HEK293 (cell line): ENCODE results near the gene PHF21A.

Source experiments
- CTCF ChIA-PET: fragments of 350-600 bp; formaldehyde crosslinking; extraction: SDS; loops from one replicate; lab custom pipeline; 2021; ENCODE audit warnings: antibody characterized with exemption; lab: Yijun Ruan, JAX
- POLR2A ChIA-PET: fragments of 300-600 bp; formaldehyde crosslinking; extraction: SDS; loops from one replicate; lab custom pipeline; 2020; ENCODE audit warnings: antibody characterized with exemption, inconsistent platforms; lab: Yijun Ruan, JAX
- H3K27ac ChIP-seq: fragments of 200-500 bp; sonication (Bioruptor generic); 2 replicates; pipeline ENCODE4 v1.5.1; 2014; ENCODE audit warnings: low read depth, low read length, control low read depth, inconsistent platforms; ENCODE audit errors: extremely low read depth
- H3K36me3 ChIP-seq, 2 experiments: fragments of 200-500 bp in 1 of 2; sonication (Bioruptor generic) in 1 of 2; 1 replicate in 1 of 2; 2 replicates in 1 of 2; pipeline ENCODE4 v1.5.1; 2014 to 2017; ENCODE audit warnings: inconsistent platforms in 2 of 2, low read length in 2 of 2; ENCODE audit not compliant: control insufficient read depth in 2 of 2, insufficient read depth in 1 of 2
- H3K4me1 ChIP-seq: fragments of 200-500 bp; sonication (Bioruptor generic); 2 replicates; pipeline ENCODE4 v1.5.1; 2014; ENCODE audit warnings: mild to moderate bottlenecking, low read length, inconsistent platforms; ENCODE audit not compliant: control insufficient read depth, insufficient read depth
- H3K4me3 ChIP-seq: 2 replicates; pipeline ENCODE4 v1.5.1; 2011; ENCODE audit warnings: low read depth, mild to moderate bottlenecking, control low read depth, low read length, moderate library complexity
- H3K9me3 ChIP-seq: fragments of 200-500 bp; sonication (Bioruptor generic); 2 replicates; pipeline ENCODE4 v1.5.1; 2014; ENCODE audit warnings: low read depth, low read length, inconsistent platforms; ENCODE audit not compliant: control insufficient read depth, insufficient read depth
- BCL11A ChIP-seq: fragments of 450-650 bp; formaldehyde crosslinking; IDR thresholded peaks from 2 replicates; pipeline ENCODE4 v1.5.1; 2016; ENCODE audit warnings: low read depth, missing biosample characterization, missing genetic modification characterization
- HOXC10 ChIP-seq: sonication (generic); formaldehyde crosslinking; IDR thresholded peaks from 2 replicates; pipeline ENCODE4 v1.8.1; 2023; ENCODE audit warnings: mild to moderate bottlenecking, missing genetic modification reagents
- KLF9 ChIP-seq: fragments of 450-650 bp; formaldehyde crosslinking; IDR thresholded peaks from 2 replicates; pipeline ENCODE4 v1.5.1; 2016; ENCODE audit warnings: missing biosample characterization, missing genetic modification characterization, low read depth
- SP2 ChIP-seq: fragments of 450-650 bp; formaldehyde crosslinking; IDR thresholded peaks from 2 replicates; pipeline ENCODE4 v1.5.1; 2016; ENCODE audit warnings: missing biosample characterization, missing genetic modification characterization
- WT1 ChIP-seq: fragments of 450-650 bp; formaldehyde crosslinking; IDR thresholded peaks from 2 replicates; pipeline ENCODE4 v1.5.1; 2016; ENCODE audit warnings: missing biosample characterization, missing genetic modification characterization
- YY1 ChIP-seq: fragments of 450-650 bp; formaldehyde crosslinking; IDR thresholded peaks from 2 replicates; pipeline ENCODE4 v1.5.1; 2018; ENCODE audit warnings: missing biosample characterization, missing genetic modification characterization
- ZNF16 ChIP-seq: fragments of 450-650 bp; formaldehyde crosslinking; IDR thresholded peaks from 2 replicates; pipeline ENCODE4 v1.5.1; 2016; ENCODE audit warnings: low read depth, missing biosample characterization, missing genetic modification characterization
- ZNF19 ChIP-seq: fragments of 450-650 bp; formaldehyde crosslinking; IDR thresholded peaks from 2 replicates; pipeline ENCODE4; 2016; ENCODE audit warnings: missing biosample characterization, missing genetic modification characterization, low read depth
- ZNF274 ChIP-seq, 2 experiments: fragments of 200-500 bp in 1 of 2; fragments of 450-650 bp in 1 of 2; sonication (Bioruptor generic) in 1 of 2; formaldehyde crosslinking in 1 of 2; IDR thresholded peaks; 2 replicates each; pipeline versions ENCODE4 v1.5.1 to v1.6.1; 2014 to 2016; ENCODE audit warnings: borderline replicate concordance in 1 of 2, inconsistent platforms in 1 of 2, low read length in 1 of 2, missing biosample characterization in 1 of 2, missing genetic modification characterization in 1 of 2
- ZNF394 ChIP-seq: fragments of 450-650 bp; formaldehyde crosslinking; IDR thresholded peaks from 2 replicates; pipeline ENCODE4 v1.5.1; 2016; ENCODE audit warnings: missing biosample characterization, missing genetic modification characterization, mild to moderate bottlenecking, moderate library complexity, borderline replicate concordance
- ZNF404 ChIP-seq: fragments of 450-650 bp; formaldehyde crosslinking; IDR thresholded peaks from 2 replicates; pipeline ENCODE4 v1.5.1; 2017; ENCODE audit warnings: missing biosample characterization, missing genetic modification characterization
- ZNF510 ChIP-seq: fragments of 450-650 bp; formaldehyde crosslinking; IDR thresholded peaks from 2 replicates; pipeline ENCODE4 v1.5.1; 2018; ENCODE audit warnings: mild to moderate bottlenecking, missing genetic modification characterization, missing biosample characterization; ENCODE audit not compliant: insufficient replicate concordance
- ZNF514 ChIP-seq: fragments of 450-650 bp; formaldehyde crosslinking; IDR thresholded peaks from 2 replicates; pipeline ENCODE4 v1.5.1; 2016; ENCODE audit warnings: missing biosample characterization, missing genetic modification characterization
- ZNF529 ChIP-seq: fragments of 450-650 bp; formaldehyde crosslinking; IDR thresholded peaks from 2 replicates; pipeline ENCODE4 v1.5.1; 2017; ENCODE audit warnings: missing genetic modification characterization, missing biosample characterization; ENCODE audit not compliant: insufficient replicate concordance
- ZNF629 ChIP-seq: fragments of 450-650 bp; formaldehyde crosslinking; IDR thresholded peaks from 2 replicates; pipeline ENCODE4 v1.5.1; 2017; ENCODE audit warnings: missing biosample characterization, missing genetic modification characterization
- ZNF76 ChIP-seq: fragments of 450-650 bp; formaldehyde crosslinking; IDR thresholded peaks from 2 replicates; pipeline ENCODE4; 2016; ENCODE audit warnings: low read depth, missing biosample characterization, missing genetic modification characterization, borderline replicate concordance
- ZNF837 ChIP-seq: fragments of 450-650 bp; formaldehyde crosslinking; IDR thresholded peaks from 2 replicates; pipeline ENCODE4 v1.5.1; 2016; ENCODE audit warnings: missing biosample characterization, missing genetic modification characterization
- ZSCAN16 ChIP-seq: fragments of 450-650 bp; formaldehyde crosslinking; IDR thresholded peaks from 2 replicates; pipeline ENCODE4 v1.5.1; 2016; ENCODE audit warnings: missing biosample characterization, missing genetic modification characterization
- ZSCAN30 ChIP-seq: fragments of 450-650 bp; IDR thresholded peaks from 2 replicates; pipeline ENCODE4 v1.5.1; 2018; ENCODE audit warnings: missing biosample characterization, mild to moderate bottlenecking, missing genetic modification characterization, moderate library complexity
- ZXDB ChIP-seq: fragments of 450-650 bp; formaldehyde crosslinking; IDR thresholded peaks from 2 replicates; pipeline ENCODE4 v1.5.1; 2016; ENCODE audit warnings: missing biosample characterization, missing genetic modification characterization
- TF ChIP-seq, protein P1 (sequence below): fragments of 450-650 bp; formaldehyde crosslinking; IDR thresholded peaks from 2 replicates; pipeline ENCODE4 v1.5.1; 2016; ENCODE audit warnings: missing biosample characterization, missing genetic modification characterization, low read depth
- TF ChIP-seq, protein P2 (sequence below): fragments of 450-650 bp; formaldehyde crosslinking; IDR thresholded peaks from 2 replicates; pipeline ENCODE4 v1.5.1; 2016; ENCODE audit warnings: missing biosample characterization, missing genetic modification characterization
- TF ChIP-seq, protein P3 (sequence below): fragments of 450-650 bp; formaldehyde crosslinking; IDR thresholded peaks from 2 replicates; pipeline ENCODE4 v1.5.1; 2016; ENCODE audit warnings: missing biosample characterization, missing genetic modification characterization
- TF ChIP-seq, protein P4 (sequence below): fragments of 450-650 bp; formaldehyde crosslinking; IDR thresholded peaks from 2 replicates; pipeline ENCODE4 v1.5.1; 2016; ENCODE audit warnings: missing biosample characterization, missing genetic modification characterization
- TF ChIP-seq, protein P5 (sequence below): fragments of 450-650 bp; formaldehyde crosslinking; IDR thresholded peaks from 2 replicates; pipeline ENCODE4 v1.5.1; 2016; ENCODE audit warnings: missing biosample characterization, missing genetic modification characterization

The PHF21A gene

DNA sequence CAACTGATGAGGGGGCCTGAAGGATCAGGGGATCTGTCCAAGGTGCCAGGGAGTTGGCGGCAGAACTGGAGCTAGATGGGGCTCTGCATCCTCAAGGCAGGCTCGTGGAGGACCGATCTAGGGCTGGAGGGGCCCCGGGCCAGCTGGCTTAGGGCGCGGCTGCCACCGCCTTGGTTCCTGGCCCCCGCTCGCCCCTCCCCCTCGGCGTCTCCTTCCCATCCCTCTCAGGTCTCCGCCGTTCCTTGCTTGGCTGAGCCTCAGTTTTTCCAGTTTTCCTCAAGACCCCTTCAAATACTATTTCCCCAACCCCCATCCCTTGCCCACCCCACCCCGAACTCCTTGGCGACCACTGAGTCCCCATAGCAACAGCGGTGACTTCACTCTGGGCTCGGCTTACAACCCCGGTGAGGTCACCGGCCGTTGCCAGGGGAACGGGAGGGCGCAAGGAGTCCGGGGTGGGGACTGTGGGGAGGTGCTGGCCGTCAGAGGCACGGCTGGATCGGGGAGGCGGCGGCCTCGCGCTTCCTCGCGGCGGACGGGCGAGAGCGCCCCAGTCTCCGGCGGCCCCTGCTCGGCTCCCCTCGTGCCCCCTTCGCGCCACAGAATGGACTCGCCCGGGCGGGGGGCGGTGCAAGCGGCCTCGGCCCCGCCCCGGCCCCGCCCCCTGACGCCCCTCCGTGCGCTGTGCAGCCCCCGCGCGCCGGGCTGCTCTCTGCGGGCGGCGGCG is 221.6 kb downstream of the PHF21A start:
- ChIA-PET POLR2A (interaction anchor here (0.7 to 1.8 kb wide), 2 partner anchors 9 to 18 kb away, joined by 3 to 9 read pairs; partner anchors contain the start of gene PEX16), CTCF (interaction anchor here (0.6 to 2.3 kb wide), 3 partner anchors 27 to 410 kb away, joined by 3 to 19 read pairs (median 4); no protein-coding TSS in a partner anchor)
- H3K4me1 ChIP-seq: peaks cover 4% of the 10 kb centered on the region; the same call in 1 of the 2 replicates
- H3K27ac ChIP-seq: peak overlapping the region; percentile 56; the same call in 1 of the 2 replicates
- H3K4me3 ChIP-seq: peak overlapping the region; percentile 60
- H3K9me3 ChIP-seq: no peaks in the 10 kb centered on the region
- peaks cover 0 to 24% of the 10 kb centered on the region in 2 experiments; a peak in 1 of 3 replicates for H3K36me3 ChIP-seq
- no peak for TF ChIP-seq ZSCAN16
- TF ChIP-seq ZNF529 (tag by site-specific recombination): no peak
- no peak for TF ChIP-seq ZNF514 (tag by site-specific recombination)
- TF ChIP-seq ZNF19 (tag by site-specific recombination): no peak
- TF ChIP-seq ZSCAN30 (tag by site-specific recombination): peak; percentile 42; the same call in 1 of the 2 replicates
- TF ChIP-seq KLF9 (tag by site-specific recombination): no peak; the same call in 1 of the 2 replicates
- peak; percentile 84 for TF ChIP-seq ZNF629 (tag by site-specific recombination)
- TF ChIP-seq ZNF394 (tag by site-specific recombination): no peak
- TF ChIP-seq ZNF510 (tag by site-specific recombination): no peak
- TF ChIP-seq BCL11A (tag by site-specific recombination): no peak
- TF ChIP-seq SP2: peak; percentile 59
- no peak for TF ChIP-seq ZNF837 (tag by site-specific recombination)
- no peak for TF ChIP-seq YY1
- TF ChIP-seq WT1 (tag by site-specific recombination): no peak; the same call in 1 of the 2 replicates
- TF ChIP-seq, protein P1, sequence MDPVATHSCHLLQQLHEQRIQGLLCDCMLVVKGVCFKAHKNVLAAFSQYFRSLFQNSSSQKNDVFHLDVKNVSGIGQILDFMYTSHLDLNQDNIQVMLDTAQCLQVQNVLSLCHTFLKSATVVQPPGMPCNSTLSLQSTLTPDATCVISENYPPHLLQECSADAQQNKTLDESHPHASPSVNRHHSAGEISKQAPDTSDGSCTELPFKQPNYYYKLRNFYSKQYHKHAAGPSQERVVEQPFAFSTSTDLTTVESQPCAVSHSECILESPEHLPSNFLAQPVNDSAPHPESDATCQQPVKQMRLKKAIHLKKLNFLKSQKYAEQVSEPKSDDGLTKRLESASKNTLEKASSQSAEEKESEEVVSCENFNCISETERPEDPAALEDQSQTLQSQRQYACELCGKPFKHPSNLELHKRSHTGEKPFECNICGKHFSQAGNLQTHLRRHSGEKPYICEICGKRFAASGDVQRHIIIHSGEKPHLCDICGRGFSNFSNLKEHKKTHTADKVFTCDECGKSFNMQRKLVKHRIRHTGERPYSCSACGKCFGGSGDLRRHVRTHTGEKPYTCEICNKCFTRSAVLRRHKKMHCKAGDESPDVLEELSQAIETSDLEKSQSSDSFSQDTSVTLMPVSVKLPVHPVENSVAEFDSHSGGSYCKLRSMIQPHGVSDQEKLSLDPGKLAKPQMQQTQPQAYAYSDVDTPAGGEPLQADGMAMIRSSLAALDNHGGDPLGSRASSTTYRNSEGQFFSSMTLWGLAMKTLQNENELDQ (tag by site-specific recombination): no peak
- TF ChIP-seq ZNF16: no peak
- TF ChIP-seq, protein P2, sequence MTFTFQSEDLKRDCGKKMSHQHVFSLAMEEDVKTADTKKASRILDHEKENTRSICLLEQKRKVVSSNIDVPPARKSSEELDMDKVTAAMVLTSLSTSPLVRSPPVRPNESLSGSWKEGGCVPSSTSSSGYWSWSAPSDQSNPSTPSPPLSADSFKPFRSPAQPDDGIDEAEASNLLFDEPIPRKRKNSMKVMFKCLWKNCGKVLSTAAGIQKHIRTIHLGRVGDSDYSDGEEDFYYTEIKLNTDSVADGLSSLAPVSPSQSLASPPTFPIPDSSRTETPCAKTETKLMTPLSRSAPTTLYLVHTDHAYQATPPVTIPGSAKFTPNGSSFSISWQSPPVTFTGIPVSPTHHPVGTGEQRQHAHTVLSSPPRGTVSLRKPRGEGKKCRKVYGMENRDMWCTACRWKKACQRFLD (tag by site-specific recombination): no peak
- TF ChIP-seq ZNF274 (IDR thresholded peaks at IDR 0.05; ENCODE audit: low read length): no peak
- TF ChIP-seq ZNF274 (tag by site-specific recombination; IDR thresholded peaks at IDR 0.05; ENCODE audit: borderline replicate concordance): no peak
- TF ChIP-seq, protein P3, sequence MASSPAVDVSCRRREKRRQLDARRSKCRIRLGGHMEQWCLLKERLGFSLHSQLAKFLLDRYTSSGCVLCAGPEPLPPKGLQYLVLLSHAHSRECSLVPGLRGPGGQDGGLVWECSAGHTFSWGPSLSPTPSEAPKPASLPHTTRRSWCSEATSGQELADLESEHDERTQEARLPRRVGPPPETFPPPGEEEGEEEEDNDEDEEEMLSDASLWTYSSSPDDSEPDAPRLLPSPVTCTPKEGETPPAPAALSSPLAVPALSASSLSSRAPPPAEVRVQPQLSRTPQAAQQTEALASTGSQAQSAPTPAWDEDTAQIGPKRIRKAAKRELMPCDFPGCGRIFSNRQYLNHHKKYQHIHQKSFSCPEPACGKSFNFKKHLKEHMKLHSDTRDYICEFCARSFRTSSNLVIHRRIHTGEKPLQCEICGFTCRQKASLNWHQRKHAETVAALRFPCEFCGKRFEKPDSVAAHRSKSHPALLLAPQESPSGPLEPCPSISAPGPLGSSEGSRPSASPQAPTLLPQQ (tag by site-specific recombination): no peak
- TF ChIP-seq, protein P4, sequence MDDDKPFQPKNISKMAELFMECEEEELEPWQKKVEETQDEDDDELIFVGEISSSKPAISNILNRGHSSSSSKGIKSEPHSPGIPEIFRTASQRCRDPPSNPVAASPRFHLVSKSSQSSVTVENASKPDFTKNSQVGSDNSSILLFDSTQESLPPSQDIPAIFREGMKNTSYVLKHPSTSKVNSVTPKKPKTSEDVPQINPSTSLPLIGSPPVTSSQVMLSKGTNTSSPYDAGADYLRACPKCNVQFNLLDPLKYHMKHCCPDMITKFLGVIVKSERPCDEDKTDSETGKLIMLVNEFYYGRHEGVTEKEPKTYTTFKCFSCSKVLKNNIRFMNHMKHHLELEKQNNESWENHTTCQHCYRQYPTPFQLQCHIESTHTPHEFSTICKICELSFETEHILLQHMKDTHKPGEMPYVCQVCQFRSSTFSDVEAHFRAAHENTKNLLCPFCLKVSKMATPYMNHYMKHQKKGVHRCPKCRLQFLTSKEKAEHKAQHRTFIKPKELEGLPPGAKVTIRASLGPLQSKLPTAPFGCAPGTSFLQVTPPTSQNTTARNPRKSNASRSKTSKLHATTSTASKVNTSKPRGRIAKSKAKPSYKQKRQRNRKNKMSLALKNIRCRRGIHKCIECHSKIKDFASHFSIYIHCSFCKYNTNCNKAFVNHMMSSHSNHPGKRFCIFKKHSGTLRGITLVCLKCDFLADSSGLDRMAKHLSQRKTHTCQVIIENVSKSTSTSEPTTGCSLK (tag by site-specific recombination): no peak
- no peak for TF ChIP-seq HOXC10 (CRISPR knock-in tag)
- TF ChIP-seq ZXDB (tag by site-specific recombination): peak; percentile 90
- TF ChIP-seq, protein P5, sequence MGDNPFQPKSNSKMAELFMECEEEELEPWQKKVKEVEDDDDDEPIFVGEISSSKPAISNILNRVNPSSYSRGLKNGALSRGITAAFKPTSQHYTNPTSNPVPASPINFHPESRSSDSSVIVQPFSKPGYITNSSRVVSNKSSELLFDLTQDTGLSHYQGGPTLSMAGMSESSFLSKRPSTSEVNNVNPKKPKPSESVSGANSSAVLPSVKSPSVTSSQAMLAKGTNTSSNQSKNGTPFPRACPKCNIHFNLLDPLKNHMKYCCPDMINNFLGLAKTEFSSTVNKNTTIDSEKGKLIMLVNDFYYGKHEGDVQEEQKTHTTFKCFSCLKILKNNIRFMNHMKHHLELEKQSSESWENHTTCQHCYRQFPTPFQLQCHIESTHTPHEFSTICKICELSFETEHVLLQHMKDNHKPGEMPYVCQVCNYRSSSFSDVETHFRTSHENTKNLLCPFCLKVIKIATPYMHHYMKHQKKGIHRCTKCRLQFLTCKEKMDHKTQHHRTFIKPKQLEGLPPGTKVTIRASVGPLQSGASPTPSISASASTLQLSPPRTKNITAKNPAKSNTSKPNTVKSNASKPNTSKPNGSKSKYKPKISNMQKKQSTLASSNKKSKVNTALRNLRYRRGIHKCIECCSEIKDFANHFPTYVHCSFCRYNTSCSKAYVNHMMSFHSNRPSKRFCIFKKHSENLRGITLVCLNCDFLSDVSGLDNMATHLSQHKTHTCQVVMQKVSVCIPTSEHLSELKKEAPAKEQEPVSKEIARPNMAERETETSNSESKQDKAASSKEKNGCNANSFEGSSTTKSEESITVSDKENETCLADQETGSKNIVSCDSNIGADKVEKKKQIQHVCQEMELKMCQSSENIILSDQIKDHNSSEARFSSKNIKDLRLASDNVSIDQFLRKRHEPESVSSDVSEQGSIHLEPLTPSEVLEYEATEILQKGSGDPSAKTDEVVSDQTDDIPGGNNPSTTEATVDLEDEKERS (tag by site-specific recombination): no peak
- TF ChIP-seq ZNF404 (tag by site-specific recombination): no peak
- TF ChIP-seq ZNF76 (tag by site-specific recombination): 0 out of 2 replicates have a peak, but pooled peaks have one; percentile 56
